ENCODE results near the gene MRPL18.

The MRPL18 gene

DNA sequence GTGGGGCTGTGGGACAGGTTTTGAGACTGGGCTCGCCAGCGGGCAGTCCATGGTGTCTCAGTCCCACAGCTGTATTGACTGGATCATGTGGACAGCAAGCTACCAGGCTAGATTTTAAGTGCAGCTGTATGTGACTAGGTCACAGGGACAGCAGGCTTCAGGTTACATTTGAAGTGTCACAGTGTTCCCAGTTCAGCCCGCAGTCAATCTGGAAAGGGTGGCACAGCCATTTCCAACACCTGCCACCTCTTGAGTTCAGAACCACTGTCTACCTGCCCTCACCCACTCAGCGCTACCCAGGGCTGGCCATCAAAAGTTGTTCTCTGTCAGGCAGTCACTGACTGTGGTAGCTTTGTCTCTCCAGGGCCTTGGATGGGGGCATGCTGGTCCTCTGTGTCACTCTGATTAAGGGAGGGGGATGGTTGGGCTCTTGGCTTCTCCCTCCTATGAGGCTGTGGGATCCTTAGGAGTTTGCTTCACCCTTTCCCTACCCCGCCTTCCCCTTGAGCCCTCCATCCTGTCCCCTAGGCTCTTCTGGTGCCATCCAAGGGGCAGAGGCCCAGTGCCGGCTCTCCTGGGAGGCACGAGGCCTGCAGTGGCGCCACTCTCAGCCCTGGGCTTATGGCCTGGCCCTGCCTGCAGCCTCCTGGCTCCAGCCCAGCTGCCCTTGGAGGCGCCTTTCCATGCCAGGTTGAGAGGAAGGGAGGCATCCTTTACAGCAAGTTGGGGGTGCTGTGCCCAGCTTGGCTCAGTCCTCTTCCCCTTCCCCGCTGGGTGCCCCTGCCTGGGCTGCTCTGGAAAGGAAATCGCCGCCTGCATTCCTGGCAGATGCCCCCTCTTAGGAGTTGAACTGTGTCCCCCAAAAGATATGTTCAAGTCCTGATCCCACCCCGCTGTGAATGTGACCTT is 54.7 kb downstream of the MRPL18 start:
- DNase-seq, result no peak

All from fibroblast of skin of right biceps (primary cell).